Measurements from ENCODE around the gene TBC1D14. TPM values are rescaled to one million over a fixed set of nuclear protein-coding genes. Genes with fewer than 3 reads are reported as not detected.
"Not testable (repeated sequence)": the region's sequence is repeated elsewhere in the genome, so short reads cannot be mapped to it uniquely, and the experiment has no call there.

TBC1D14 gene
- polyA plus RNA-seq, 1 donor = 46.0 TPM

DNA sequence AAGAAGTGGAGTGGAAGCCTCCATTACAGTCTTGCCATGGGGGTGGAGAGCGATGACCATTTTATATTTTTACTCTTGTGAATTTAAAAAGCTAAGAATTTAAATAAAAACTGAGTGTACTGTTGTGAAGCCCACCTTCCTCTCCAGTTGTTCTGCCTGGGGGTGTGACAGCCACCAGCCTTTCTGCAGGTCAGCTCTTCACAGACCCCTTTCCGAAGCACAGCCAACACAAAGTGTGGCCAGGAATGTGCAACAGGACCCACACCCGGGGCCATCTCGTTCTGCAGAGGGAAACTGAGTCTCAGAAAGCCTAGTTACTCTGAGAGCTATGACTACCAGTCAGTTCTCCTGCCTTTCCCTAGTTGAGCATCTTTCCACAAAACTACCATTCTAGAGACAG lies 156.9 kb downstream of the TBC1D14 start:
- DNase-seq = no peak

DNA sequence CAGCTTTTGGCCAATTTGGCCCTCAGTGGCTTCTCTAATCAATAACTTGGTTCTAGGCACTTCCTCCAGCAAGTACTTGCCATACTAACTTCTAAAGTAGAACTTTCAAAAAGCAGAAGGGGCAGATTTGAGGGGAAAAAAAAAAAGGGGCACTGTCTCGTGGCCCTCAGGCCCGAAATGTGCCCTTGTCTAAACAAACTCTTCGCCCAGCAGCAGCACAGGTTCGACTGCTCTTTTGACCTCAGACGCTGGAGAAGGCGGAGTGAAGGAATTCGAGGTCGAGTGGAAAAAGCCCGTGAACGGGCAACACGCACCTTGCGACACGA lies 157.5 kb downstream of the TBC1D14 start:
- no peak for DNase-seq

DNA sequence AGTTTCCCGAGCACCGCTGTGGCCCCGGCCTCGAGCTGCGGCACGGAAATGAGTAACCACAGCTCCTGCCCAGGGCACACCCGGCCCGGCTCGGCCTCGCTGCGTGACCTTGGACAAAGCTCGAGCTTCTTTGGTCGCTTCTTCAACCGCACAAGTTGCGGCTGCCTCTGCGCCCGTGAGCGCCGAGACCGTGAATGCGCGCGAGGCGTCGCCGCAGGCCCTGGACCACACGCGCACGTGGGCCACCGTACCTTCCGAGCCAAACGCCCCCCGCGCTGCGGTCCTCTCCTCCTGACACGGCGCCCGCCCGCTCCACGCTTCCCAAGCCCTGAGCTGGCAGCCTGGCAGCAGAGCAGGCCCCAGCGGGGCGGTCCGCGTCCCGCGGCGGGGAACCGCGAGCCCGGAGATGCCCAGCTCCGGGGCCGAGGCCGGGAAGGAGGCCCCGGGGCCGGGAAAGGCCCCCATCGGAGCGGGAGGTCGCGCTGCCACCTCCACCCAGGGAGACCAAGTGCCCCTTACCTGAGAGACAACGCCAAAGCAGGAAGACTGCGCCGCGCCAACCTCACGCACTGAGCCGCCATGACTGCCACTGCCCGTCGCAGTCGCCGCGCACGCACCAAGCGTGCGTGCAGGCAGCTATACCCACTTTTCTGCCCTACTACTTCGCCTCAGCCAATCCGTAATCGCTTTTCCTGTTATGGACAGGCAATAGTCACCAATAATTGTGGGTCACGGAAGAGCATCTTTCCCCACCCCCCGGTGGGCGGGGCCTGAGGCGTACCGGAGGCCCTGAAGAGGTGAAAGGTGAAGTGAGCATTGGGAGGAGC lies 158.0 kb downstream of the TBC1D14 start, which contains the start of gene GRPEL1:
Gene GRPEL1, minus strand, starts transcription at position 613 of the 827 bp plus-strand sequence. Its CDS starts 32 bp downstream, at position 581.
- DNase-seq = peak; percentile 100

DNA sequence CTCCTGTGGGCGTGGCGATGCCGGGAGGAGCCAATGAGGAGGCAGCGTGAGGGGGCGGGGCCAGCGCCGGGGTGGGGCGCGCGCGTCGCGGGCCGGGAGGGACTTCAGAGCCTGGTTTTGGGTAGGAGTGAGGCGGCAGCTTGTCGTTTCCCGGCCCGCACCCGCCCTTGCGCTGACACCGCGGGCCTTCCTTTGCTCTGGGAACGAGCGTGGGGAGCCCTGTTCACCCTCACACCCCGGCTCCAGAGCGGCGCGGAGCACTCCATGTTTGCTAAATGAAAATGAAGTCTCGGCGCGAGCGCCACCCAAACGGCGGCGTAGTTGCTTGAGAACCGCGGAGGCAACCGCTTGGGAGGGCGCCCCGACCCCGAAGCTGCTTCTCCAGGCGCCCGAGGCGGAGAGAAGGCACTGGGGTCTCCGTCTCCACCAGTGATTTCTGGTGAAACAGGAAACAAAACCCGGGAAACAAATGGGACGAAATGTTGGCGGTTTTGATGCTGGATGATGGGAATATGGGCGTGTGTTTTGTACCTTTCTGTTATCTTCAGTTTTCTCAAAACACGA lies 158.7 kb downstream of the TBC1D14 start:
- DNase-seq = no peak

DNA sequence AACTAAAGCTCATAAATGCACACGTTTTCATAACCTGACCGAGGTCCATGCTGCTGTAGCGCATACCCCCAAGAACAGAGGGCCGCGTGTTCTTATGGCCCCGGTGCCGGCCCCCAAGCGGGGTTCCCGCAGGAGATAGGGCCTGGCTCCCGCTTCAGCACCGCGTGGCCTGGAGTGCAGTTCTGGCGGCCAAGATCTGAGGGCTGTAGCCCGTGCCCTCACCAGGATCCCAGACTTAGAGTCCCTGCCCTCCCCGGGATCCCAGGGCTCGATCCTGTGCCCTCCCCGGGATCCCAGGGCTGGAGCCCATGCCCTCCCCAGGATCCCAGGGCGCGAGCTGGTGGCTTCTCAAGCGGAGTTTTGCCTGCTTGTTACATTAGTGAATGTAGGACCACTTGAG lies 159.3 kb downstream of the TBC1D14 start:
- no peak for DNase-seq

DNA sequence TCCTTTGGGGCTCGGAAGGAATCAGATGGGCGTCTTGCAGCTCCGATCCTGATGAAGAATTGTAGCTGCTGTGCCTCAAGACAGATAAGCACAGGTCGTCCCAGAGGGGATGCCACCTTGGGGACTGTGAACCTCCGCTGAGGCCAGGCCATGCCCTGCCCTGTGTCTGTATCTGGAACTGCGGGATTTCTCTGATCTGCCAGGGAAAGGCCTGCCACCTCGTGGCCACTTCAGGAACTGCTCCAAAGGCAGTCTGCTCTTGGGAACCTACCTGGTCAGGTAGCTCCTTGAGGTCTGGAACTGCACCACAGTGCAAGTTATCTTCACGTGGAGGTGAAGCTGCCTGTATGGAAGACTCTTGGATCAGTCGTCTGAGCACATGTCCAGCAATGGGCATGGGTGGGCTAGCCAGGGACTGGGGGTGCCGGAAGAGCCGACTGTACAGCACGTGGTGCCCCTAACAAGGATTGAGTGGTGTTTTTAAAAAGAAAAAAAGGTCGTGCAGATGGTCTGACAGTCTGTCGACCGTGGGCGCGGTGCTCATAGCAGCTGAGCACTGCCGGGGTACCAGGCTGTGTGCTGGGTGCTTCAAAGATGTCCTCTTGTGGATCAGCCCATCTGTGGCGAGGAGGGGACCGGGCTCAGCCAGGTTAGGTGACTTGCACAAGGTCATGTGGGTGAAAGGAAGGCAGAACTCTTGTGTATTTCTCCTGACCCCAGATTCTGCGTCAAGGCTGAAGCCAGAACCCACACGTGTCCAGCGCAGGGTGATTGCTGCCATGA lies 161.3 kb downstream of the TBC1D14 start:
- peak; percentile 73 for DNase-seq

DNA sequence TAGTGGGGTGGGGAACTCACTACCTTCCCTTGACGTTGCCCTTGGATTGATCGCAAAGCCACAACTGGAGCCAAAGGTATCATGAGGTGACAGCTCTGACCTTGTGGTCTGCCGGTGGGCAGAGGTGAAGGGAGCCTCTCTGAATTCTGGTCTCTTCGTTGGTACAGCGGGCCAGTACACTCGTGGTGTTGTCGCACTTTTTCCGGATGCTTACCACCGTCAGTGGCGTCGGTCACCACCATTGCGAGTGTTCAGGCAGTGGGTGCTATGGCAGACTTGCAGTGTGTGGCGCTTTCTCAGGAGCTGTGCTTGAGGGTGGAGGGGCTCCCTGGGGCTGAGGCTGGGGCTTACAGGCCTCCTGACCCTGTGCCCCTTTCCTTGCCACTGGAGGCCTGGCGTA lies 163.4 kb downstream of the TBC1D14 start:
- DNase-seq = no peak

DNA sequence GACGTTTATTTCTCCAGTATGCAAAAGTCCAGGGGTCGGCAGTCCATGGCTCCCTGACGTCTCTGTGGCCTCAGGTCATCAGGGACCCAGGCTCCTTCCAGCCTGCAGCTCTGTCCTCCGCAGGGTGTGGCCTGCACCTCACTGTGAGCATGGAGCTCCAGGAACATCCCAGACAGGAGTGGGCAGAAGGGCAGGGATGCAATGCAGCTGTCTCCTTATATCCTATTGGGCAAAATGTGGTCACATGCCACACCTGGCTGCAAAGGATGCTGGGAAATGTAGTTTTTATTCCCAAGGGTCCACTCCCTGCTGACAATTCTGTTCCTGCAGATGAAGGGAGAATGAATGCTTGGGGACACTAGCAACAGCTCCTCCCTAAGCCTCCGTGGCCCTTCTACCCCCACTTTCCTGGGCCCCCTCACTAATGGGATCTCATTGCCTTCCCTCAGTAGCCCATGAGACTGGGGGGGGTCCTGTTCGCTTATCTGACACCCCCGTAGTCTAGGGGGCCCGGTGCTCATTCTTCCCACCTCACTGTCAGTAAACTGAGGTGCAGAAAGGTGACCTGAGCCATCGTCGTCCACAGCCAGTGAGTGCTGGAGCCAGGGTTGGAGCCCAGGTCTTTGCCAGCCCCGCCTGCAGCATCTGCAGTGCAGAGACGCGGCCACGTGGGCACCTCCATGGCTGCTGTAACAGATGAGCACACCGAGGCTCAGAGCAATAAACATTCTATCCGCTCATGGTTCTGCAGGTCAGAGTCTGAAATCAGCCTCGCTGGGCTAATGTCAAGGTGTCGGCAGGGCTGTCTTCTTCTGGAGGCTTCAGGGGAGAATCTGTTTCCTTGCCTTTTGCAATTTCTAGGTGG lies 164.1 kb downstream of the TBC1D14 start:
- DNase-seq = no peak

DNA sequence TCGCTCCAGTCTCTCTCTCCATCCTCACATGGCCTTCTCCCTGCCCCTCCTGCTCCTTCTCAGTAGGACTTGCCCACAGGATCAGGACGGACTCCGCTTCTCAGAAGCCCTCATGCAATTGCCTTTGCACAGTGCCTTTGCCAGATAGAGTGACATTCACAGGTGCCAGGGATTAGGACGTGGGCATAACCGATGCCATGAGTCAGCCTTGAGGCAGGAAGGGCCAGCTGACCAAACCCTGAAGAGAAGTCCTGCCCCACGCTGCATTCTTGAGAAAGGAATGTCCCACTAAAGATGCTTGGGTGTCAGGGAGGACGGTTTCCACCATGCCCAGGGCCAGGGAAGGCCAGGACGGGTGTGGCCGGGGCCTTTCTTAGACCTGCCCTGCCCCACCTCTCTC lies 164.8 kb downstream of the TBC1D14 start:
- no peak for DNase-seq

DNA sequence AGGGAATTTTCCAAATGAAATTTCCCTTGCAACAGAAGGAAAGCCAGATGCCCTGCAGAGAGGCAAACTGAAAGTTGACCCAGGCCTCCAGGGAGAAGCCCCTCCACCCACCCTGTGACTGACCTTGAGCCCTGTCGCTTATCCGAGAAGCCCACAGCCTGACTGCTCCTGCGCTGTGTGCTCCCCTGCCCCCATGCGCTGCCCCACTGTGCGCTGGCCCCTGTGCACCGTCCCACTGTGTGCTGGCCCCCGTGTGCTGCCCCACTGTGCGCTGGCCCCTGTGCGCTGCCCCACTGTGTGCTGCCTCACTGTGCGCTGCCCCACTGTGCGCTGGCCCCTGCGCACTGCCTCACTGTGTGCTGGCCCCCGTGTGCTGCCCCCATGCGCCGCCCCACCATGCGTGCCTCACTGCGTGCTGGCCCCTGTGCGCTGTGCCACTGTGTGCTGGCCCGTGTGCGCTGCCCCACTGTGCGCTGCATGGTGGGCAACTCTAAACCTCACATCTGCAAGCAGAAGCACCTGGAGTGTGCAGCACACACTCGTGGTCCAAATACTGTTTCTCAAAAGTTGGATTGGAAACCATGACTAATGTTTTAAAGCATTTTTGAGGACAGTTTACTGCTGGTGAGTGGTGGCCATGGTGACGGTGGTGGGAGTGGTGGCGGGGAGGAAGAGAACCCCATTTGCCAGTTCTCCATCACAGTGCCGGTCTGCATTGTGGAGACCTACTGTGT lies 166.5 kb downstream of the TBC1D14 start:
- no peak for DNase-seq

DNA sequence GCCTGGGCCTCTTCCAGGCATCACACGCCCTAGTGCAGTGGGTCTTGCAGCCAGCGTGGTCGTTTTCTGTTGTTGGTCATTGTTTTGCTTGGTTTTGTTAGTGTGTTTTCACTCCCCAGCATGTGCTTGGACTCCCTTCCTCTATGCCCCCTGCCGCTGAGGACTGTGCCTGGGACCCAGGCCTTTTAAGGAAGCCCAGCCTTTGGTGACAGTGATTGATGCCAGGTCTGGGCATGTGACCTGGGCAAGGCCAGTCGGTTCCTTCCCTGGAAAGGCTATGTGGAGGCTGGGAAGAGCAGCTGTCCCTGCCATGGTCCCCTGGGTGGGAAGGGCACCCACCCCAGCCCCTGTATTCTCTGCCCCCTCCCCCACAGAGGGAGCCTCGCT lies 167.1 kb downstream of the TBC1D14 start:
- no peak for DNase-seq

DNA sequence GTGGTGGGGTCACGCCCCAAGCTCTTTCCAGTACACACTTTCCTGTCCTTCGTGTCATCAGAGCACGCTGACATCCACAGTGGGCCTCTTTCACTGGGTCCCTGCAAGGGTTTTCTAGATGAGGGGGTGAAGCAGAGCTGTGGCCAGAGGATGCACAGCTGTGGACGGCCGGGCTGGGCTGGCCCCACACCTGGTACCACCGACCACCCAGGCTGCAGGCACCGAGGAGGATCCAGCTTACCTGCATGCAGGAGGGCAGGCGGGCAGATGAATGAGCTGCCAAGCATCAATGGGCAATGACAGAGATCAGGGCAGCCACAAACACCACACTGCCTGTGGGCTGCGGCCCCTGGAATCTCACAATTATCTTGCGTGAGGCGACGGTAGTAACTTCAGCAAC lies 167.7 kb downstream of the TBC1D14 start:
- DNase-seq = no peak

DNA sequence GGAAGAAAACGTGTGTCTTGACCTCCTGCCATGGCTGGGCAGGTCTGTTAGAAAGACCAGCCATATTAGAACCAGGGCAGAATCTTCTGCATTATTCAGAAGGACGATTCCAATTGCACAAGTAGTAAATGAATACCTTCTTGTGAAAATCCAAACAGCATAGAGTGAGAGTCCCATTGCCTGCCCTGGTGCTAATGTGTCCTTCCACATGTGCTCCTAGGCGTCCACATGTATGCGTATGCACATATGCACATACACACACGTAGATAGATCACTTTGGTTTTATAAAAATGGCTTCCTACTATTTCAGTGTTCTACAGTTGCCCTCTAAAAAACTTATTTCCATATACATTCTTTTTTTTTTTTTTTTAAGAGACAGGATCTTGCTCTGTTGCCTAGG lies 168.4 kb downstream of the TBC1D14 start:
- DNase-seq = no peak

DNA sequence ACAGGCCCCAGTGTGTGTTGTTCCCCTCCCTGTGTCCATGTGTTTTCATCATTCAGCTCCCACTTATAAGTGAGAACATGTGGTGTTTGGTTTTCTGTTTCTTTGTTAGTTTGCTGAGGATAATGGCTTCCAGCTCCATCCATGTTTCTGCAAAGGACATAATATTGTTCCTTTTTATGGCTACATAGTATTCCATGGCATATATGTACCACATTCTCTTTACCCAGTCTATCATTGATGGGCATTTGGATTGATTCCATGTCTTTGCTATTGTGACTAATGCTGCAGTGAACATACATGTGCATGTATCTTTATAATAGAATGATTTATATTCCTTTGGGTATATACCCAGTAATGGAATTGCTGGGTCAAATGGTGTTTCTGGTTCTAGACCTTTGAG lies 169.9 kb downstream of the TBC1D14 start:
- not testable (repeated sequence) for DNase-seq

DNA sequence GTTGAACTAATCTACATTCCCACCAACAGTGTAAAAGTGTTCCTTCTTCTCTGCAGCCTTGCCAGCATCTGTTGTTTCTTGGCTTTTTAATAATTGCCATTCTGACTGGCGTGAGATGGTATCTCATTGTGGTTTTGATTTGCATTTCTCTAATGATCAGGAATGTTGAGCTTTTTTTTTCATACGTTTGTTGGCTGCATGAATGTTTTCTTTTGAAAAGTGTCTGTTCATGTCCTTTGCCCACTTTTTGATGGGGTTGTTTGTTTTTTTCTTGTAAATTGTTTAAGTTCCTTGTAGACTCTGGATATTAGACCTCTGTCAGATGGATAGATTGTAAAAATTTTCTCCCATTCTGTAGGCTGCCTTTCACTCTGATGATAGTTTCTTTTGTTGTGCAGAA lies 170.3 kb downstream of the TBC1D14 start:
- not testable (repeated sequence) for DNase-seq

Other genes starting within 250 kb of the TBC1D14 start
- gene S100P, start 215.9 kb upstream of the TBC1D14 start, polyA plus RNA-seq (ENCODE audit: insufficient read length) = 1.8 TPM
- gene MRFAP1L1, start 200.0 kb upstream of the TBC1D14 start, polyA plus RNA-seq (ENCODE audit: insufficient read length) = 49.7 TPM
- gene BLOC1S4, start 193.7 kb upstream of the TBC1D14 start, polyA plus RNA-seq (ENCODE audit: insufficient read length) = 8.5 TPM
- 17.2 TPM for gene KIAA0232, start 127.1 kb upstream of the TBC1D14 start, polyA plus RNA-seq (ENCODE audit: insufficient read length)
- 26.6 TPM for gene TADA2B, start 133.5 kb downstream of the TBC1D14 start, polyA plus RNA-seq (ENCODE audit: insufficient read length)
- 25.5 TPM for gene GRPEL1, start 158.2 kb downstream of the TBC1D14 start, polyA plus RNA-seq (ENCODE audit: insufficient read length)